SKM-1 (cell line): ENCODE data around the gene SH2D3C.
A peak's percentile ranks its signal among the peaks of the same experiment; 100 is the strongest.

ENCODE experiments used
- DNase-seq: peaks from one replicate; lab custom pipeline; 2025; ENCODE audit not compliant: unreplicated experiment; lab: John Stamatoyannopoulos, UW

SH2D3C gene

DNA sequence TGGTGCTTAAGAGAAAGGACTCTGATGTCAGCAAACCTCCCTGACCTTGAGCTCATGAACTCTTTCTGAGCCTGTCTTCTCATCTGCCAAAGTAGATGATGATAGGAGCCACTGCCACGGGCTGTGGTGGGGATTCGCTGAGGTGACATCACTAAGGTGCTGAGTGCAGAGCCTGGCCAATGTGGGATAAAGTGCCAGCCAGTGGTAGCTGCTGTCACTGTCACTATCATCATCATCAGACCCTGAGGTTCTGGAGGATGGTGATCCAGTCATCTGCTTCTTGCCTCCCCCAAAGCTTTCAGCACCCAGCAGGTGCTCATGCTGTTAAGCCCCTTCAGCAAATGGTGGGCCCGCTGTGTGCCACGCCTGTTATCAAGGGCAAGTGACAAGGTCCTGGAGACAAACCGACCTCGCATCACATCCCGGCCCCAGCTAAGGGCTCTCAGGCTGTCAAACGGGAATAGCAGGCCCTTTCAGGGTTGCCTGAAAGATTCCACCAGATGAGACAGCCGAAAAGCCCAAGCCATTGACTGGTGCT is 30.6 kb upstream of the SH2D3C start:
- no peak for DNase-seq

DNA sequence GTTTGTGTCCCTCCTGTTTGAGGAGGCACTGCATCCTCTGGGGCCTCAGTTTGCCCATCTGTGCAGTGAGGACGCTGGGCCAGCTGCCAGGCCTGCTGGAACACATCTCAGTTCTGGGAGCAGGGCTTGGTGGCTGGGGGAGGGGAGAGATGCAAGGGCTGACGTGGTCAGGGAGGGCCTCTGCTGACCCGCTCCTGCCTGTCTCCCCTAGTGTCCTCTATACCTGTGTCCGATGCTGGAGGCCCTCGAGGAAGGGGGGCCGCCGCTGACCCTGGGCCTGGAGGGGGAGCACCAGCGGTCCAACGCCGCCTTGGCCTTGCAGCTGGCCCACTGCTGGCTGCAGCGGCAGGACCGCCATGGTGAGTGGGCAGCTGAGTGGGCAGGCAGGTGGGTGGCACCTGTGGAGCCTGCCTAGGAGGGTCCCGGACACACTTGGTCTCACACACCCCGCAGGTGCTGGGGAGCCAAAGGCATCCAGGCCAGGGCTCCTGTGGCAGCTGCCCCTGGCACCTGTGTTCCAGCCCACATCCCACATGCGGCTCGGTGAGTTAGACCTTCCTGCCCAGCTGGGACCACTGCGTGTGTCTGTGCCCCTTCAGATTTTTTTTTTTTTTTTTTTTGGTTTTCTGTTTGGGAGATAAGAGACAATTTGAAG is 30.0 kb upstream of the SH2D3C start:
- DNase-seq = no peak

DNA sequence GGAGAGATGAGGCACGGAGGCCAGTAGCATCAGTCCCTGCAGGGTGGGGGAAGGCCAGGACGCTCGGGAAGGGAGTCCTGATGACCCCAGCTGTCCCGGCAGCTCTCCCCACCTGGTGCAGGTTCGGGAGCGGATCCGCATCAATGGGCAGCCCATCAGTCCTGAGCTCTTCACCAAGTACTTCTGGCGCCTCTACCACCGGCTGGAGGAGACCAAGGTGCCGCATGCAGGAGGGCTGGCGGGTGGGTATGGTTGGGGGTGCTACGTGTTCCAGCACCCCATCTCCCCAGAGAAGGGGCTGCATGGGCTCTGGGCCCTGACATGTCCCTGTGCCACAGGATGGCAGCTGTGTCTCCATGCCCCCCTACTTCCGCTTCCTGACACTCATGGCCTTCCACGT is 28.4 kb upstream of the SH2D3C start:
- no peak for DNase-seq

DNA sequence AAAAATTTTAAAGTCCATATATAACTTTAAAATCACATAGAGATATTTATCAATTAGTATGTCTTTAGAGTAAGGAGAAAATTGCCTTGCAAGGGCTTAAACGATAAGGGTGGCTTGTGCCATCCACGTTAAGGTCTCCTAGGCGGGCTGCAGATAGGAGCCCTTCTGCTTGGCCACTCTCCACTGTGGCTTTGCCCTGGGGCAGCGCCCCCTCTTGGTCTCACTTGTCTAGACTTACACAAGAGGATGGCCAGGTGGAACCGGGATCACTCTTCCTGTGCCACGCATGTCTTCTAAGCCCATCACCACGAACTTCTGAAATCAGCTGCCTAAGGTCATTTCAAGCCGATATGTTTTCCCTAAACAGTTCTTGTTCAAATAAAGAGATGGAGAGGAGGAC is 27.2 kb upstream of the SH2D3C start:
- DNase-seq = peak; percentile 10

DNA sequence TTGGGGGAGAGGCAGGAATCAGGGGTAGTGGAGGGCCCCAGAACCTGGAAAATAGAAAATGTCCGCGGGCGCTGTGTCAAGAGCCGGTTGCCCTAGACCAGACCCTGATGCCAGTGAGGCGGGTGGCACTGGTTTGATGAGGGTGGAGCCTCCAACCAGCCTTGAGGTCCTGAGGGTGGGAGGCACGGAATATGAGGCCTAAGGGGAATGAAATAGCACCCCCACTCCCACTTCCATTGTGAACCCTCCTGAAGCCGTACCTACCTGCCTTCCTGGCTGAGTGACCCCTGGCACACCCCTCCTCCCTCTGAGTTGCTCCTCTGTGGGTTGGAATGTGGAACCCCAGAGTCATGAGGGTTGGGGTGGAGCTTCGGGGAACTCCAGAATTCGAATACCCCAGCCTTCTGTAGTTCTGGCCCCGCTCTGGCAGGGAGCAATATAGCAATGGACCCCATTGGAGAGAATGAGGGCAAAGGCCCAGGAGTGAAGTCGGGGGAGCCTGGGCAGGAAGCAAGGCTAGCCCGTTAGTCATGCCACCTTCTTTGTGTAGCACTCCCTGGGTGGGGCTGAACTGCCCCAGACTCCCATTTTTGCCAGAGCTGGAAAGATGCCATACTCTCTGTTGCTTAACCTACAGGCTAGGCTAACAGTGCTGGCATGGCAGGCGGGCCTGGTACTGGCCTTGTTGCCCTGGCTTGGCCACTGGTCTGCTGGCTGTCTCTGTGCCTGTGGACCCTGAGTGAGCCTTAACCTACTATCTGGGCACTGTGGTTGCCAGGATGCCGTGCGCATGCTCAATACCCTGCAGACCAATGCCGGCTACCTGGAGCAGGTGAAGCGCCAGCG is 25.3 kb upstream of the SH2D3C start:
- DNase-seq = no peak

DNA sequence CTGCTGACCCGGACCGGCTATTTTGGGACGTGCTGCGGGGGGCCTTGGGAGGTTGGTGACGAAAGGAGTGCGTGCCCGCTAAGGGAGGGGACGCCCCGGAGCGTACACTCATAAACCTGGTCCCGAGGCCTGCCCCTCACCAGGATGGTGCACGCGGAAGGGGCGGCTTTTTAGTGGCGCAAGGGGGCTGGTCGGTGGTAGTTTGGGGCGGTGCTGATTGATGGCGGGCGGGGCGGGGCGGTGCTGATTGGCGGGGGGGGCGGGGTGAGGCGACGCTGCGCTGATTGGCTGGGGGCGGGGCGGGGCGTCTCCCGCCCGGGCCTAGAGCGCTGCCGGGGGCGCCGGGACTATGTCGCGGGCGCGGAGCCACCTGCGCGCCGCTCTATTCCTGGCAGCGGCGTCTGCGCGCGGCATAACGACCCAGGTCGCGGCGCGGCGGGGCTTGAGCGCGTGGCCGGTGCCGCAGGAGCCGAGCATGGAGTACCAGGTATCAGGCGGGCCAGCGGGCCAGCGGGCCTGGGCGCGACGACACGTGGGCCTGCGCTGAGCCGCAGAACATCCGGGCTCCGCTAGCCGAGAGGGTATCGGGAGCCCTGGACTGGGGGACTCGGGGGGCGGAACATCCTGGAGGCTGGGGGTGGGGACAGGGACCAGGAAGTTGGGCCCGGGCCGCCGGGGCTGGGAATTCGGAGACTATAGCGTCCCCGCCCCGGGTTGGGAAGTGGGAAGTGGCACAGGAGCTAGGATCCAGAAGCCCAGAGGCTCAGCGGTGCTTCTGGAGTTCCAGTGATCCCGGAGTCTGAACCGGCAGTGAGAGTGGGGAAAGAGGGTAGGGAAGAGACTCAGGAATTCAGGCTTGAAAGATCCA is 24.3 kb upstream of the SH2D3C start, which contains the start of gene FPGS:
TSS of gene FPGS (plus strand) at position 307 of the 868 bp plus-strand sequence. CDS start at position 350, 43 bp downstream.
- DNase-seq = peak; percentile 55

DNA sequence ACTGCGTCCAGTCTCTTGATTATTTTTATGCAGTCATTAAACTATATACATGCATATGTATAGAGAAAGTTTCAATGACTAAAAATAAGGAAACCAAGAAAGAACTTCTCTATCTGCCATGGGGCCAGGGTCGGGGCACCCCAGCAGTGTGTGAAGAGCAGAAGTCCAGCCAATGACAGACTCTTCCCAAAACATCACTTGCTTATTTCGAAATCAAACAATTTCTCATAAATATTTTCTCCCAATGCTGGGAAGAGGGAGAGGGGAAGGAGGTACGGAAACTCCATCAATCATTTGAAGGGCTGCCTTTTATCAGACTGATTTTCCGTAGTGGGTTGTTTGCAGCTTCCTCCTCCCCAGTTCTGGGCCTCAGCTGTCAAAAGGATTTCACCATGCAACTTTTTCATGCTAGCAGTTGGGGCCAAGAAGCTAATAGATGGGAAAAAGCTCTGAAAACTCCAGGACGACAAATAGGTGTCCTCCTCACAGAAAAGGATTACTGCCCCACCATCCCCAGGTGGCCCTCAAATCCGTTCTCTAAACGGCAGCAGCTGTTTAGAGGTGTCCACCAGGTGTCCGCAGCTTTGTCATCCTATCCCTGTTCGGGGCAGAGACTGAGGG is 23.6 kb upstream of the SH2D3C start:
- no peak for DNase-seq

DNA sequence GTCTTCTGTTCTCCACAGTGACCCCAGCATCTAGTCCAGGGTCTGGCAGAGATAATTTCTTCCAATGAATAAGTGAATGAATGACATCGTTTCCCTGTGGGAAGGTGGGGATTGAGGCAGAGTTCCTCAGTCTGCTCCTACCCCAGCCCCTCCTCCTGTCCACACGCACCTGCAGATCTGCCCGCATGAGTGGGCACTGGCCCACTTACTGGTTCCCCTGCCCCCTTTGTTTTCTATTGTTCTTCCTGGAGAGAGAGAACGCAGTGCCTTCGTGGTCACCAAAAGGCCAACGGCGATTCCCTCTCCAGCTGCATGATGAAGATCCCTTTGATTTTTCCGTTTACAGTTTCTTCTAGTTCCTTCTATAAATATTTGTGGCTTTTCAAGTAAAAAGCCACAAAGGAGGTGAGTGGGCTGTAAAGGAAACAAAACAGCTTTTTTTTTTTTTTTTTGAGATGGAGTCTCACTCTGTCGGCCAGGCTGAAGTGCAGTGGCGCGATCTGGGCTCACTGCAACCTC is 18.4 kb upstream of the SH2D3C start:
- no peak for DNase-seq

DNA sequence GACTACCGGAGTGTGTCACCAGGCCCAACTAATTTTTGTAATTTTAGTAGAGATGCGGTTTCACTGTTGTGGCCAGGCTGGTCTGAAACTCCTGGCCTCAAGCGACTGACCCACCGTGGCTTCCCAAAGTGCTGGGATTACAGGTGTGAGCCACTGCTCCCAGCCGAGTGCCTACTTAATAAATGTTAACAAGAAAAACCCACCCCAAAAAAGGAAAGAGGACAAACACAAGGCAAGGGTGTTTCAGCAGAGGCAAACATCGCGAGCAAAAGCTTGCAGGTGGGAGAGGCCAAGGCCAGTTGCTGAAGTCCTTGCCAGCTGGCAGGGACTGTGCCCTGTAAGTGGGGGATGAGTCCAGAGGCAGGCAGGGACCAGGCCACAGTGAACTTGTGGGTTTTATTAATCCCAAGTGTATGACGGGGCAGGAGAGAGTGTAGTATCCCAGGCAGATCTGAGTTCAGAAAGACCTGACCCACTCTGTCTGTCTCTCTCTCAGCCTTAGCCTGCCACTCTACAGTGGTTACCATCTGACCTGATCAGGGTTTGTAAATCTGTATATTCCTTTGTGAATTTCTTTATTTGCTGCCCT is 17.9 kb upstream of the SH2D3C start:
- no peak for DNase-seq

DNA sequence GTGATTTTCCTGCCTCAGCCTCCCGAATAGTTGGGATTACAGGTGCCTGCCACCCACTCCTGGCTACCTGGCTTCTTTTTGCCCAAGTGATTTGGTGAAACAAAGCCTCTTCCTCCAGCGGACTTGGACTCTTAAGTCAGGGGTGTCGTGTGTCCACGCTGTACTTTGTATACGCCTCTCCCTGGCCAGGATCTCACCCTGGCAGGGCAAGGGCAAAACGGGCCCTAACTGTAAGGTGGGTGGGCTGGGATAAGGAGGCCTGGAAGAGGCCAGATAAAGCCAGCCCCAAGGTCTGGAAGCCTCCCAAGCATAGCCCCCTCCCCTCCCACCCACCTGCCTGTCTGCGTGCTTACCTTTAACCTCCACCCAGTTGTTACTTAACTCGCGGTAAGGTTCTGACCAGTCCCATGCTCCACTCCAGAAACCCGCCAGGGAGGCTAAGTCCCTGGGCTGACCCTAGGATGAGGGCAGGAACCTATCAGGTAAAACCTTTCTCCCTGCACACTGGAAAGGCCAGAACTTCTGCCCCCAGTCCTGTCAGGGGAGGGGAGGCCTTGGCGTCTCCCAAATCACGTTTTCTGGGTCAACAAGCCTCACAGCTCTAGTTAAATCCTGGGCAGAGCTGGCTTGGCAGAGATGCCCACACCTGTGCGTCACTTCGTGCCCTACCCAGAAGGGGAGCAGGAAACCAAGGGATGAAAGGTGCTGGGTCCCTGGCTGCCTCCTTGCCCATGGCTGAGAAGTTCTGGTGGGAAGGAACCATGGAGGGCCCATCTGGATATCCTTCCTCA is 15.7 kb upstream of the SH2D3C start:
- no peak for DNase-seq

DNA sequence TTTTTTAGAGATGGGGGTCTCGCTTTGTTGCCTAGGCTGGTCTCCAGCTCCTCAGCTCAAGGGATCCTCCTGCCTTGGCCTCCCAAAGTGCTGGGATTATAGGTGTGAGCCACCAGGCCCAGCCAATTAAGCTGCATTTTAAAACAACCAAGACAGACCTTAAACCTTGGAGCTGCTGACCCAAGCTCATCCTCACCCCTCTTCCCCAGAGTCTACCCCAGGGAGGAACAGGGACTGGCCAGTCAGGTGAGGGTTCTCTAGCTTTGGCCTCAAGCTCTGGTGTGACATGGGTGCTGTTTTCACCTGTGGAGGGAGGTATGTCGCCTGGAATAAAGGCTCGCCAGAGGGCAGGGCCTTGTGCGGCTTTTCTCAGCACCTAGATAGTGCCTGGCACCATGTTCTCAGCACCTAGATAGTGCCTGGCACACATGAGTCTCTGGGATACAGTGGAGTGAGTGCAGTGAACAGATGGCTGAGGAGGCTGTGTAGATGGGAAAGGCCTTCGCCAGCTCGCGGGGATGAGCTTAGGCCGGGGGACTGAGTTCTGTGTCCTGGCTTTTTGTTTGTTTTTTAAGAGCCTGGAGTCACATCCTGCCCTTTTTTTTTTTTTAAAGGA is 14.7 kb upstream of the SH2D3C start:
- no peak for DNase-seq

DNA sequence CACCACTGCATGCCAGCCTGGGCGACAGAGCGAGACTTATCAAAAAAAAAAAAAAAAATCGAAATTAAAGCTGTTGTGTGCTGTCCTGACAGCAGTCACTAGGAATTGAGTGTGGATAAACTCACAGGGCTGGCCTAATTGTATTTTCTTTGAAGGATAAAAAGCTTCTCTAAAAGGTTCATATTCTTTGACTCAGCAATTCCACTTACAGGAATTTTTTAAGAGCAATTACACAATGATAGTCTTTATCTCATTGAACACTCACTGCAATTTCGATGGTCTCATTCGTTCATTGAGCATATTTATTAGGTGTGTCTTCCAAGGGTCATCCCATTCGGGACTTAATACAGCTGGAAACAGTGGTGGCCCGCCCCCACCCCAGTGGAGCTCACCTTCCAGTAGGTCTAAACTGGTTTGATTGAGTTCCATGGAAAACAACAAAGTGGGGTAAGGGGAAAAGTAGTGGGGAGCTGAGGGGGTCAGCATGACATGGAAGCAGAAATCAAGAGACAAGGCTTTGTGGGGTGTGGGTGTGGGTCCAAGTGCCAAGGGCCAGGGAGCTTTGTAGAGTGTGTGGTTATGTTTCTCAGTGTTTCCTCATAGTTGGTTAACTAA is 14.1 kb upstream of the SH2D3C start:
- no peak for DNase-seq

DNA sequence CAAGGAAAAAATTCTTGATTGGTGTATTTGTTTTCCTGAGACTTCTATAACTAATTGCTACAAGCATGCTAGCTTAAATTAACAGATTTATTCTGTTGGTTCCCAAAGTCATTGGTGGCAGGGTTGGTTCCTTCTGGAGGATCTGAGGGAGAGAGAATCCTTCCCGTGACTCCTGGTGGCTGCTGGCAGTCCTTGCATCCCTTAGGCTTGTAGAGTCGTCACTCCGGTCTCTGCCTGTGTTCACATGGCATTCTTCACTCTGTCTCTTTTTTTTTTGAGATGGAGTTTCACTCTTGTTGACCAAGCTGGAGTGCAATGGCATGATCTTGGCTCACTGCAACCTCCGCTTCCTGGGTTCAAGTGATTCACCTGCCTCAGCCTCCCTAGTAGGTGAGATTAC is 12.6 kb upstream of the SH2D3C start:
- DNase-seq = no peak

DNA sequence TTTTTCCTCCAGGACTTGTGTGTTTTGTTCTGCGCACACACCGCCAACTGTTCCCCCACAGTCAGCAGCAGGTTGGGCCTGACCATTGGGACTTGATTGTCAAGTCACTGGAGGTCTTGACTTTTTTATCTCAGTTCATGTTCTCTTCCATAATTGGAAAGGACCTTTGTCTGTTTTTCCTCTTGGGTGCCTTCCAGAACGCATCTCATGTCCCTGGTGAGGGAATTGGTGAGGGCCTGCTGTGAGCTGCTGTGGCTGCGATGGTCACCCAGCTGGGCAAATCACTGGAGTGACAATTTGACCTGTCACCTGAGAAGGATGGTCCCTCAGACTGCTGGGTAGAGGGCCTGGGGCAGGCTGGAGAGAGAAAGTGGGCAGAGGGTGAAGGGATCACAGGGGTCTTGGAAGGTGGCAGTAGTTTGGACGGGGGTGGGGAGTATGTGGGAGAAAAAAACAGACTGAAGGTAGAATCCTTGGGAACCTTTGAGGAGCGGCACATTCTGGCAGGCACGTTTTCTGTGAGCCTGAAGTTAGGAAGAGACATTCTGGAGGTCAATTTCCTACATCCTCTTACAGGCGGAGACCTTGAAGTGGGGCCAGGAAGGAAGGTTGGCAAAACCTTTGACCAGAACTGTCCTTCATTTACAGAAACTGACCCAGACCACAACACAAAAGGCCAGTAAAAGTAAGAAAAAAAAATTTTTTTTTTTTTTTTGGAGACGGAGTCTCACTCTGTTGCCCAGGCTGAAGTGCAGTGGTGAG is 11.8 kb upstream of the SH2D3C start:
- no peak for DNase-seq

DNA sequence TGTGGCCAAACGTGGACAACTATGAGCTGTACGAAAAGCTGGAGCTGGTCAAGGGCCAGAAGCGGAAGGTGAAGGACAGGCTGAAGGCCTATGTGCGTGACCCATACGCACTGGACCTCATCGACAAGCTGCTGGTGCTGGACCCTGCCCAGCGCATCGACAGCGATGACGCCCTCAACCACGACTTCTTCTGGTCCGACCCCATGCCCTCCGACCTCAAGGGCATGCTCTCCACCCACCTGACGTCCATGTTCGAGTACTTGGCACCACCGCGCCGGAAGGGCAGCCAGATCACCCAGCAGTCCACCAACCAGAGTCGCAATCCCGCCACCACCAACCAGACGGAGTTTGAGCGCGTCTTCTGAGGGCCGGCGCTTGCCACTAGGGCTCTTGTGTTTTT is 10.7 kb upstream of the SH2D3C start:
- no peak for DNase-seq

DNA sequence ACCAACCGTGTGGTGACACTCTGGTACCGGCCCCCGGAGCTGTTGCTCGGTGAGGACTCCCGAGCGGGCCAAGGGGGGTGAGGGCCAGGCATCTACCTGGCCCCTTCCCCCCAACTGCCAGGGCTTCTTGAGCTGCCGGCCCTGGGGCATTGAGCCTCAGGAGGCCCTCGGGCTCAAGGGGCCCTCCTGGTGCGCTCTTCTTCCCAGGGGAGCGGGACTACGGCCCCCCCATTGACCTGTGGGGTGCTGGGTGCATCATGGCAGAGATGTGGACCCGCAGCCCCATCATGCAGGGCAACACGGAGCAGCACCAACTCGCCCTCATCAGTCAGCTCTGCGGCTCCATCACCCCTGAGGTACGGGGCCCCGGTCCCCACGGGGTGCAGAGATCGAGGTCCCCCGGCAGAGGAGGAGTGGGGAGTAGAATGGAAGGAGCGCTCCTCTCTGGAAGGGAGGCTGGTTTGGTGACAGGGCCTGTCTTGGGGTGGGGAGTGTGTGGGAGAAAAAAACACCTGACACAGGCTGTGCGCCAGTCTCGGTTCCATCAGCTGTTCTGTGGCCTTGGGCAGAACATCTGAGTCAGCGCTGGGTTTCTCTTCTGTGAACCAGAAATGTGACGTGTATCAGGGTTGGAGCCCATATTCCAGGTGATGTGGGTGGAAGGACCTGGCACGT is 10.0 kb upstream of the SH2D3C start:
- no peak for DNase-seq

DNA sequence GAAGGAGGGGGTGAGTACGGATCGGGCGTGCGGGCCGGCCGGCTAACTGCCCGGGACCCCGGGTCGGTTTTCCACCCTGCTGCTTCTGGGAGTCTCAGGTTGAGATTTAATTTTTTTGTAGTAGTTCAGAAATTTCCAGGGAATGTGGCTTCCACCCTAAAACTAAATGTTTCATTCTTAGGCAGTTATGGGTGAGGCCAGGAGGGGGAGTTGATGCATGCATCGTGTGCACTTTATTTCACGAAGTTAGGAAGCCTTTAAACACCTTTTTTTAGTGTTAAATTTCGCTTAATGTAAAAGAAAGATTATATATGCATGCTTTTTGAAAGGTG is 8.3 kb upstream of the SH2D3C start:
- no peak for DNase-seq
